Type B pancreatic cell (in vitro differentiated cells): Measurements from ENCODE around the gene C12orf60. TPM values are rescaled to one million over a fixed set of nuclear protein-coding genes. Genes with fewer than 3 reads are reported as not detected.
A peak's percentile ranks its signal among the peaks of the same experiment; 100 is the strongest.

Source experiments
- DNase-seq: peaks from one replicate; pipeline ENCODE4 v3.0.0; 2021; ENCODE audit warnings: mixed read lengths; ENCODE audit not compliant: unreplicated experiment; ENCODE audit errors: extremely low spot score
- H3K27ac Mint-ChIP-seq: 2 replicates; pipeline ENCODE4 v1.8.0; 2021; ENCODE audit warnings: mild to moderate bottlenecking, mixed read lengths
- H3K27me3 Mint-ChIP-seq: 2 replicates; pipeline ENCODE4 v1.8.0; 2021; ENCODE audit warnings: mixed read lengths
- H3K36me3 Mint-ChIP-seq: 2 replicates; pipeline ENCODE4 v1.8.0; 2021; ENCODE audit warnings: mixed read lengths
- H3K4me1 Mint-ChIP-seq: one replicate; pipeline ENCODE4 v1.8.0; 2021; ENCODE audit warnings: mixed read lengths; ENCODE audit not compliant: unreplicated experiment
- H3K4me3 Mint-ChIP-seq: 2 replicates; pipeline ENCODE4 v1.8.0; 2021; ENCODE audit warnings: mild to moderate bottlenecking, mixed read lengths
- H3K9me3 Mint-ChIP-seq: 2 replicates; pipeline ENCODE4 v1.8.0; 2021; ENCODE audit warnings: mixed read lengths
- CTCF ChIP-seq: fragments of 200-600 bp; sonication (generic); conservative IDR thresholded peaks from 2 replicates; pipeline ENCODE4 v1.5.0; 2021; ENCODE audit warnings: antibody characterized with exemption, mild to moderate bottlenecking
- total RNA-seq: library from RNA; stranded (reverse); gene quantifications from 2 replicates; pipeline ENCODE4 v1.2.1, GENCODE V29; 2021; ENCODE audit warnings: low replicate concordance

Gene C12orf60
- total RNA-seq, 1 donor from 2014 or later, result 2.7 TPM

GRCh38 chr12:14767617-14768016, 35.9 kb upstream of the C12orf60 start:
- H3K4me3 Mint-ChIP-seq, result peak overlapping the region; percentile 50
- peaks cover 5% of the 10 kb centered on the region for H3K4me1 Mint-ChIP-seq
- H3K36me3 Mint-ChIP-seq, result peaks cover 47% of the 10 kb centered on the region
- peaks cover 5% of the 10 kb centered on the region for H3K27me3 Mint-ChIP-seq
- TF ChIP-seq CTCF, result no peak
- no peak overlapping the region for H3K27ac Mint-ChIP-seq
- DNase-seq, result no peak
- H3K9me3 Mint-ChIP-seq, result peaks cover 13% of the 10 kb centered on the region

GRCh38 chr12:14768823-14769405, 34.6 kb upstream of the C12orf60 start:
- Mint-ChIP-seq H3K4me3 (peak overlapping the region; percentile 95), H3K36me3 (peaks cover 46% of the 10 kb centered on the region), H3K27me3 (peaks cover 5% of the 10 kb centered on the region), H3K27ac (peak overlapping the region; percentile 96), H3K4me1 (peaks cover 6% of the 10 kb centered on the region), H3K9me3 (peaks cover 13% of the 10 kb centered on the region)
- TF ChIP-seq CTCF, result no peak
- DNase-seq, result no peak

GRCh38 chr12:14769466-14769968, 34.0 kb upstream of the C12orf60 start:
- Mint-ChIP-seq H3K9me3 (peaks cover 13% of the 10 kb centered on the region), H3K27me3 (peaks cover 9% of the 10 kb centered on the region), H3K36me3 (peaks cover 52% of the 10 kb centered on the region), H3K4me3 (peak overlapping the region; percentile 95), H3K4me1 (peaks cover 10% of the 10 kb centered on the region), H3K27ac (peak overlapping the region; percentile 96)
- no peak for DNase-seq
- TF ChIP-seq CTCF, result no peak

GRCh38 chr12:14769969-14770495, 33.4 kb upstream of the C12orf60 start:
- peak; percentile 88 for TF ChIP-seq CTCF
- Mint-ChIP-seq H3K9me3 (peaks cover 13% of the 10 kb centered on the region), H3K27ac (peak overlapping the region; percentile 96), H3K4me1 (peaks cover 10% of the 10 kb centered on the region), H3K36me3 (peaks cover 55% of the 10 kb centered on the region), H3K4me3 (peak overlapping the region; percentile 95), H3K27me3 (peaks cover 13% of the 10 kb centered on the region)
- DNase-seq, result peak; percentile 86

- Mint-ChIP-seq H3K27me3 (peaks cover 13% of the 10 kb centered on the region), H3K27ac (peak overlapping the region; percentile 96), H3K9me3 (peaks cover 9% of the 10 kb centered on the region), H3K36me3 (peaks cover 54% of the 10 kb centered on the region), H3K4me3 (peak overlapping the region; percentile 95), H3K4me1 (peaks cover 15% of the 10 kb centered on the region)
- TF ChIP-seq CTCF, result no peak
- DNase-seq, result peak; percentile 90
These were observed 32.7 kb upstream of the C12orf60 start for GRCh38 chr12:14770496-14771461.
